HEK293 (cell line): ENCODE data around the gene FGD3.

Experiments
- CTCF ChIA-PET: fragments of 350-600 bp; formaldehyde crosslinking; extraction: SDS; loops from one replicate; lab custom pipeline; 2021; ENCODE audit warnings: antibody characterized with exemption; lab: Yijun Ruan, JAX
- POLR2A ChIA-PET: fragments of 300-600 bp; formaldehyde crosslinking; extraction: SDS; loops from one replicate; lab custom pipeline; 2020; ENCODE audit warnings: antibody characterized with exemption, inconsistent platforms; lab: Yijun Ruan, JAX
- H3K27ac ChIP-seq: fragments of 200-500 bp; sonication (Bioruptor generic); 2 replicates; pipeline ENCODE4 v1.5.1; 2014; ENCODE audit warnings: low read depth, low read length, control low read depth, inconsistent platforms; ENCODE audit errors: extremely low read depth
- H3K36me3 ChIP-seq, 2 experiments: fragments of 200-500 bp in 1 of 2; sonication (Bioruptor generic) in 1 of 2; 1 replicate in 1 of 2; 2 replicates in 1 of 2; pipeline ENCODE4 v1.5.1; 2014 to 2017; ENCODE audit warnings: inconsistent platforms in 2 of 2, low read length in 2 of 2; ENCODE audit not compliant: control insufficient read depth in 2 of 2, insufficient read depth in 1 of 2
- H3K4me1 ChIP-seq: fragments of 200-500 bp; sonication (Bioruptor generic); 2 replicates; pipeline ENCODE4 v1.5.1; 2014; ENCODE audit warnings: mild to moderate bottlenecking, low read length, inconsistent platforms; ENCODE audit not compliant: control insufficient read depth, insufficient read depth
- H3K4me3 ChIP-seq: 2 replicates; pipeline ENCODE4 v1.5.1; 2011; ENCODE audit warnings: low read depth, mild to moderate bottlenecking, control low read depth, low read length, moderate library complexity
- H3K9me3 ChIP-seq: fragments of 200-500 bp; sonication (Bioruptor generic); 2 replicates; pipeline ENCODE4 v1.5.1; 2014; ENCODE audit warnings: low read depth, low read length, inconsistent platforms; ENCODE audit not compliant: control insufficient read depth, insufficient read depth
- EGR2 ChIP-seq: fragments of 450-650 bp; formaldehyde crosslinking; IDR thresholded peaks from 2 replicates; pipeline ENCODE4 v1.5.1; 2016; ENCODE audit warnings: low read depth, missing biosample characterization, missing genetic modification characterization
- GLIS2 ChIP-seq: fragments of 450-650 bp; formaldehyde crosslinking; IDR thresholded peaks from 2 replicates; pipeline ENCODE4 v1.5.1; 2016; ENCODE audit warnings: missing biosample characterization, missing genetic modification characterization
- HOXD13 ChIP-seq: sonication (generic); formaldehyde crosslinking; IDR thresholded peaks from 2 replicates; pipeline ENCODE4 v1.8.0; 2022; ENCODE audit warnings: missing genetic modification reagents, borderline replicate concordance
- PRDM1 ChIP-seq: fragments of 450-650 bp; formaldehyde crosslinking; IDR thresholded peaks from 2 replicates; pipeline ENCODE4; 2016; ENCODE audit warnings: missing biosample characterization, missing genetic modification characterization
- SCRT1 ChIP-seq: fragments of 450-650 bp; formaldehyde crosslinking; IDR thresholded peaks from 2 replicates; pipeline ENCODE4 v1.5.1; 2016; ENCODE audit warnings: missing biosample characterization, missing genetic modification characterization, borderline replicate concordance
- ZBTB17 ChIP-seq: fragments of 450-650 bp; formaldehyde crosslinking; IDR thresholded peaks from 2 replicates; pipeline ENCODE4 v1.5.1; 2016; ENCODE audit warnings: missing biosample characterization, missing genetic modification characterization
- ZFP69B ChIP-seq: fragments of 450-650 bp; formaldehyde crosslinking; IDR thresholded peaks from 2 replicates; pipeline ENCODE4 v1.5.1; 2016; ENCODE audit warnings: missing biosample characterization, missing genetic modification characterization
- ZNF10 ChIP-seq: fragments of 450-650 bp; formaldehyde crosslinking; IDR thresholded peaks from 2 replicates; pipeline ENCODE4 v1.5.1; 2017; ENCODE audit warnings: missing biosample characterization, missing genetic modification characterization
- ZNF114 ChIP-seq: fragments of 450-650 bp; formaldehyde crosslinking; IDR thresholded peaks from 2 replicates; pipeline ENCODE4 v1.5.0; 2017; ENCODE audit warnings: missing biosample characterization, missing genetic modification characterization
- ZNF146 ChIP-seq: fragments of 450-650 bp; formaldehyde crosslinking; IDR thresholded peaks from 2 replicates; pipeline ENCODE4 v1.5.1; 2016; ENCODE audit warnings: missing biosample characterization, missing genetic modification characterization
- ZNF335 ChIP-seq: fragments of 450-650 bp; formaldehyde crosslinking; conservative IDR thresholded peaks from 2 replicates; pipeline ENCODE4 v1.5.1; 2016; ENCODE audit warnings: missing biosample characterization, missing genetic modification characterization
- ZNF391 ChIP-seq: fragments of 450-650 bp; formaldehyde crosslinking; IDR thresholded peaks from 2 replicates; pipeline ENCODE4 v1.5.1; 2016; ENCODE audit warnings: low read depth, missing biosample characterization, missing genetic modification characterization, borderline replicate concordance
- ZNF596 ChIP-seq: fragments of 450-650 bp; IDR thresholded peaks from 2 replicates; pipeline ENCODE4 v1.5.0; 2018; ENCODE audit warnings: missing biosample characterization, mild to moderate bottlenecking, missing genetic modification characterization, moderate library complexity
- ZNF670 ChIP-seq: fragments of 450-650 bp; formaldehyde crosslinking; IDR thresholded peaks from 2 replicates; pipeline ENCODE4 v1.5.1; 2016; ENCODE audit warnings: missing biosample characterization, missing genetic modification characterization, low read depth
- ZNF707 ChIP-seq: fragments of 450-650 bp; formaldehyde crosslinking; IDR thresholded peaks from 2 replicates; pipeline ENCODE4 v1.5.1; 2016; ENCODE audit warnings: missing biosample characterization, missing genetic modification characterization
- ZNF76 ChIP-seq: fragments of 450-650 bp; formaldehyde crosslinking; IDR thresholded peaks from 2 replicates; pipeline ENCODE4; 2016; ENCODE audit warnings: low read depth, missing biosample characterization, missing genetic modification characterization, borderline replicate concordance
- ZSCAN23 ChIP-seq: fragments of 450-650 bp; formaldehyde crosslinking; IDR thresholded peaks from 2 replicates; pipeline ENCODE4 v1.5.1; 2016; ENCODE audit warnings: missing biosample characterization, missing genetic modification characterization
- TF ChIP-seq, protein P1 (sequence below): fragments of 450-650 bp; formaldehyde crosslinking; IDR thresholded peaks from 2 replicates; pipeline ENCODE4 v1.5.1; 2016; ENCODE audit warnings: missing biosample characterization, missing genetic modification characterization
- TF ChIP-seq, protein P2 (sequence below): fragments of 450-650 bp; formaldehyde crosslinking; IDR thresholded peaks from 2 replicates; pipeline ENCODE4 v1.5.1; 2016; ENCODE audit warnings: missing biosample characterization, missing genetic modification characterization
- TF ChIP-seq, protein P3 (sequence below): fragments of 450-650 bp; IDR thresholded peaks from 2 replicates; pipeline ENCODE4 v1.5.1; 2018; ENCODE audit warnings: missing biosample characterization, missing genetic modification characterization
- TF ChIP-seq, protein P4 (sequence below): fragments of 450-650 bp; formaldehyde crosslinking; IDR thresholded peaks from 2 replicates; pipeline ENCODE4 v1.5.1; 2016; ENCODE audit warnings: missing biosample characterization, missing genetic modification characterization

Gene FGD3

DNA sequence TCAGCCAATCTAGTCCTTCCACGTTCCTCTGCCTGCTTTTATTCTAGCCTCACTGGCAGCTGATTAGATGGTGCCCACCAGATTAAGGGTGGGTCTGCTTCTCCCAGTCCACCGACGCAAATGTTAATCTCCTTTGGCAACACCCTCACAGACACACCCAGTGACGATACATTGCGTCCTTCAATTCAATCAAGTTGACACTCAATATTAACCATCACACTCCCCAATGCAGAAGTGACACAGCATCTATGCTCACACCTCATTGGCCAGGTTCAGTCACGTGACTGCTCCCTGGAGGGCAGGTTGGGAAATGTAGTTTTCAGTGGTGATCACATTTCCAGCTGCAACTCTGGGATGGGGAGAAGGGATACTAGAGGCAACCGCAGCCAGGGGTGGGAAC lies 124.1 kb downstream of the FGD3 start:
- no peaks in the 10 kb centered on the region for H3K9me3 ChIP-seq
- no peaks in the 10 kb centered on the region for H3K36me3 ChIP-seq
- no peak overlapping the region for H3K27ac ChIP-seq
- H3K4me1 ChIP-seq: peaks cover 5% of the 10 kb centered on the region; the same call in 1 of the 2 replicates
- CTCF ChIA-PET: interaction anchor here (1.1 kb wide), 1 partner anchor 68 kb away, joined by 4 read pairs; no protein-coding TSS in a partner anchor
- TF ChIP-seq ZNF114 (tag by site-specific recombination) (no peak), ZFP69B (tag by site-specific recombination) (no peak), ZNF391 (tag by site-specific recombination) (no peak), ZBTB17 (0 out of 2 replicates have a peak, but pooled peaks have one; percentile 21), ZNF10 (0 out of 2 replicates have a peak, but pooled peaks have one; percentile 32), ZNF76 (peak; percentile 44; the same call in 1 of the 2 replicates), ZNF335 (no peak), ZNF596 (no peak), PRDM1 (tag by site-specific recombination) (no peak)
- TF ChIP-seq, protein P1, sequence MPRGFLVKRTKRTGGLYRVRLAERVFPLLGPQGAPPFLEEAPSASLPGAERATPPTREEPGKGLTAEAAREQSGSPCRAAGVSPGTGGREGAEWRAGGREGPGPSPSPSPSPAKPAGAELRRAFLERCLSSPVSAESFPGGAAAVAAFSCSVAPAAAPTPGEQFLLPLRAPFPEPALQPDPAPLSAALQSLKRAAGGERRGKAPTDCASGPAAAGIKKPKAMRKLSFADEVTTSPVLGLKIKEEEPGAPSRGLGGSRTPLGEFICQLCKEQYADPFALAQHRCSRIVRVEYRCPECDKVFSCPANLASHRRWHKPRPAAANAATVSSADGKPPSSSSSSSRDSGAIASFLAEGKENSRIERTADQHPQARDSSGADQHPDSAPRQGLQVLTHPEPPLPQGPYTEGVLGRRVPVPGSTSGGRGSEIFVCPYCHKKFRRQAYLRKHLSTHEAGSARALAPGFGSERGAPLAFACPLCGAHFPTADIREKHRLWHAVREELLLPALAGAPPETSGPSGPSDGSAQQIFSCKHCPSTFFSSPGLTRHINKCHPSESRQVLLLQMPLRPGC (tag by site-specific recombination): no peak
- TF ChIP-seq, protein P2, sequence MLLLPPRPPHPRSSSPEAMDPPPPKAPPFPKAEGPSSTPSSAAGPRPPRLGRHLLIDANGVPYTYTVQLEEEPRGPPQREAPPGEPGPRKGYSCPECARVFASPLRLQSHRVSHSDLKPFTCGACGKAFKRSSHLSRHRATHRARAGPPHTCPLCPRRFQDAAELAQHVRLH: no peak
- no peak overlapping the region for H3K4me3 ChIP-seq
- POLR2A ChIA-PET: no interaction called here

DNA sequence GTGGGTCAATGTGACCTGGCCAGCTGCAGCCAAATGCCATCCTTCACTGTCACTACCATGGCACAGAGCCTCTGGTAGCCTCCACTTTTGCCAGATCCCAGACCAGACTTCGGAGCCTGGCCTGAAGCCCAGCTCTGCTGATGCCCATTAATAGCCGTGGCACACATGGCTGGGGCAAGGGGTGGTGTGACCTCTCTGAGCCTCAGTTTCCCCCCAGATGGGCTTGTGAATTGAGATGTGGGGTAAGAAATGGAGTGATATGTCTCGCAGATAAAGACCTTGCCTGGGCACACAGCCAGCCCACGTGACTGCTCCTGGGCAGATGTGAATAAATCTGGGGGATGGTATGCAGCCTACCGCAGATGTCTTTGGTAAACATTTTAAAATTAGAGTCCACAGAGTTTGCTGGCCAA lies 125.1 kb downstream of the FGD3 start:
- ChIA-PET POLR2A (no interaction called here), CTCF (interaction anchor here (1.1 kb wide), 1 partner anchor 69 kb away, joined by 4 read pairs; no protein-coding TSS in a partner anchor)

More for the DNA sequence above, 125.1 kb downstream of the FGD3 start:
- no peak overlapping the region for H3K27ac ChIP-seq
- peaks cover 5% of the 10 kb centered on the region; the same call in 1 of the 2 replicates for H3K4me1 ChIP-seq
- TF ChIP-seq ZSCAN23 (tag by site-specific recombination): no peak
- TF ChIP-seq, protein P3, sequence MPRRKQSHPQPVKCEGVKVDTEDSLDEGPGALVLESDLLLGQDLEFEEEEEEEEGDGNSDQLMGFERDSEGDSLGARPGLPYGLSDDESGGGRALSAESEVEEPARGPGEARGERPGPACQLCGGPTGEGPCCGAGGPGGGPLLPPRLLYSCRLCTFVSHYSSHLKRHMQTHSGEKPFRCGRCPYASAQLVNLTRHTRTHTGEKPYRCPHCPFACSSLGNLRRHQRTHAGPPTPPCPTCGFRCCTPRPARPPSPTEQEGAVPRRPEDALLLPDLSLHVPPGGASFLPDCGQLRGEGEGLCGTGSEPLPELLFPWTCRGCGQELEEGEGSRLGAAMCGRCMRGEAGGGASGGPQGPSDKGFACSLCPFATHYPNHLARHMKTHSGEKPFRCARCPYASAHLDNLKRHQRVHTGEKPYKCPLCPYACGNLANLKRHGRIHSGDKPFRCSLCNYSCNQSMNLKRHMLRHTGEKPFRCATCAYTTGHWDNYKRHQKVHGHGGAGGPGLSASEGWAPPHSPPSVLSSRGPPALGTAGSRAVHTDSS (tag by site-specific recombination): no peak
- no peak for TF ChIP-seq SCRT1
- TF ChIP-seq ZNF707: no peak
- TF ChIP-seq GLIS2 (tag by site-specific recombination): no peak
- TF ChIP-seq, protein P4, sequence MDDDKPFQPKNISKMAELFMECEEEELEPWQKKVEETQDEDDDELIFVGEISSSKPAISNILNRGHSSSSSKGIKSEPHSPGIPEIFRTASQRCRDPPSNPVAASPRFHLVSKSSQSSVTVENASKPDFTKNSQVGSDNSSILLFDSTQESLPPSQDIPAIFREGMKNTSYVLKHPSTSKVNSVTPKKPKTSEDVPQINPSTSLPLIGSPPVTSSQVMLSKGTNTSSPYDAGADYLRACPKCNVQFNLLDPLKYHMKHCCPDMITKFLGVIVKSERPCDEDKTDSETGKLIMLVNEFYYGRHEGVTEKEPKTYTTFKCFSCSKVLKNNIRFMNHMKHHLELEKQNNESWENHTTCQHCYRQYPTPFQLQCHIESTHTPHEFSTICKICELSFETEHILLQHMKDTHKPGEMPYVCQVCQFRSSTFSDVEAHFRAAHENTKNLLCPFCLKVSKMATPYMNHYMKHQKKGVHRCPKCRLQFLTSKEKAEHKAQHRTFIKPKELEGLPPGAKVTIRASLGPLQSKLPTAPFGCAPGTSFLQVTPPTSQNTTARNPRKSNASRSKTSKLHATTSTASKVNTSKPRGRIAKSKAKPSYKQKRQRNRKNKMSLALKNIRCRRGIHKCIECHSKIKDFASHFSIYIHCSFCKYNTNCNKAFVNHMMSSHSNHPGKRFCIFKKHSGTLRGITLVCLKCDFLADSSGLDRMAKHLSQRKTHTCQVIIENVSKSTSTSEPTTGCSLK (tag by site-specific recombination): no peak
- TF ChIP-seq HOXD13 (CRISPR knock-in tag): no peak
- no peak for TF ChIP-seq EGR2
- TF ChIP-seq ZNF146: no peak
- TF ChIP-seq ZNF670 (tag by site-specific recombination): no peak
- TF ChIP-seq, all 188 proteins: peak for 0
- Histone ChIP-seq H3K36me3 (no peaks in the 10 kb centered on the region), H3K4me3 (no peak overlapping the region), H3K9me3 (no peaks in the 10 kb centered on the region)
